Endothelial cell of umbilical vein (primary cell): ENCODE measurements around the gene COL18A1.

ENCODE experiments used
- CTCF ChIP-seq, 2 donors: IDR thresholded peaks; 1 replicate in 1 of 2; 2 replicates in 1 of 2; pipeline ENCODE4 v1.5.1; 2011; ENCODE audit warnings: low read length in 2 of 2, mild to moderate bottlenecking in 2 of 2, moderate library complexity in 2 of 2, control low read depth in 1 of 2, inconsistent platforms in 1 of 2, low read depth in 1 of 2; ENCODE audit not compliant: insufficient read depth in 1 of 2; ENCODE audit errors: extremely low read depth in 1 of 2
- EZH2 ChIP-seq: IDR thresholded peaks from 2 replicates; pipeline ENCODE4 v1.6.1; 2012; ENCODE audit warnings: borderline replicate concordance, low read depth, mild to moderate bottlenecking, moderate library complexity, low read length, inconsistent platforms; ENCODE audit not compliant: severe bottlenecking
- FOS ChIP-seq: IDR thresholded peaks from 2 replicates; pipeline ENCODE4 v1.6.1; 2011; ENCODE audit warnings: mild to moderate bottlenecking, low read length, moderate library complexity, borderline replicate concordance; ENCODE audit not compliant: insufficient read depth
- JUN ChIP-seq: IDR thresholded peaks from 2 replicates; pipeline ENCODE4 v1.6.1; 2011; ENCODE audit warnings: borderline replicate concordance, low read depth; ENCODE audit not compliant: insufficient read length, insufficient read depth
- POLR2AphosphoS5 ChIP-seq: IDR thresholded peaks from 2 replicates; pipeline ENCODE4 v1.6.1; 2012; ENCODE audit warnings: low read depth, mild to moderate bottlenecking, control low read depth, low read length, moderate library complexity; ENCODE audit not compliant: insufficient read depth

DNA sequence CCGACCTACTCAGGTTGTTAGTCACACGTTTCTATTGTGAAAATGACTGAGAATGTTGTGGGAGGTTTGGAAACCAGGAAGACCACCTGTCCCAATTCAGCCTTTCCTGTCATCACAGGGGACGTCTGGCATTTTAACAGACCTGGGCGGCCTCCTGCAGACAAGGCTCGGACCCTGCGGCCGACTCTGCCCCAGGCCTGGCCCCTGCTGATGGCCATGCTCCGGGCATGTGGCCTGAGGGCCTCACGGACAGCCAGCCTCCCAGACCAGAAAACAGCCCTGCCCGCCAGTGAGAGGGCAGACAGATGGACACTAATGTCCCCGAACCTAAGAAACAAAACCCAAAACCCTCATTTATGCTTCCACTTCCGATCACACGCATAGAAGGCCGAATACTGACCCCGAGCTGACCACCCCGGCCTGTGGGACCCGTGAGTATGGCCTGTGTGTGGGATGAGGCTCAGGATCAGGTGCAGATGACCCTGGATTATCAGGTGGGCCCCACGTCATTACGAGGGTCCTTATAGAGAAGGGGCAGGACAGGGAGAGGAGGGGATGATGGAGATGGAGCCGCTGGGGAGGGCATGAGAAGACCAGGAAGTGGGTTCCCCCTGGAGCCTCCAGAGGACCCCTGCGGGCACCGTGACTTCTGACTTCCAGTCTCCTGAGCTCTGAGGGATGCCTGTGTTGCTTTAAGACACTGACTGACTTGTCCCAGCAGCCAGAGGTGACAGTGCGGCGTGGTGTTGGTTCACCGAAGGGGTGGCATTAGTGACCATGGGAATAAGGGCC lies 9.6 kb downstream of the COL18A1 start:
- TF ChIP-seq CTCF (IDR thresholded peaks at IDR 0.05; ENCODE audit: extremely low read depth in 1 of 2, insufficient read depth in 1 of 2, low read depth in 1 of 2, low read length in 2 of 2) (no peak), FOS (no peak), JUN (no peak), POLR2AphosphoS5 (no peak), EZH2 (no peak)
